OCI-LY7 (cell line): Measurements from ENCODE around the gene UBTD2.

Experiments used
- EZH2phosphoT487 ChIP-seq: fragments of 200-600 bp; sonication (generic); IDR thresholded peaks from 2 replicates; pipeline ENCODE4 v1.6.1; 2018; ENCODE audit warnings: low read depth, borderline replicate concordance, mild to moderate bottlenecking, mixed run types, antibody characterized with exemption, low read length, moderate library complexity, mixed read lengths
- TF ChIP-seq, protein P1 (sequence below): fragments of 200-600 bp; sonication (generic); conservative IDR thresholded peaks from 2 replicates; pipeline ENCODE4 v1.5.1; 2014; ENCODE audit warnings: mild to moderate bottlenecking, antibody characterized with exemption, low read length, moderate library complexity, mixed read lengths

DNA sequence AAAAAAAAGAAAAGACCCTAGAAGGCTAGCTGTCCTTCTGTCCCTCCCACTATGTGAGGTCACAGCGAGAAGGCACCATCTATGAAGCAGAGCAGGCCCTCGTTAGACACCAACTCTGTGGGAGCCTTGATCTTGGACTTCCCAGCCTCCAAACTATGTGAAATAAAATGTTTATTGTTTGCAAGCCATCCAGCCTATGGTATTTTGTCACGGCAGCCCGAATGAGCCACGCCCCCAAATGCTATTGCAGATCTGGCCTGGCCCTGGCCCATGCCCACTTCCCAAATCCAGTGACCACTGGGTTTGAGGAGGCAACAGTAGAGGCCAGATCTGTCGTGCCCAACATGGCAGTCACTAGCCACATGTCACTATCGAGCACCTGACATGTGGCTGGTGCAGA lies 106.4 kb downstream of the UBTD2 start:
- TF ChIP-seq, protein P1, sequence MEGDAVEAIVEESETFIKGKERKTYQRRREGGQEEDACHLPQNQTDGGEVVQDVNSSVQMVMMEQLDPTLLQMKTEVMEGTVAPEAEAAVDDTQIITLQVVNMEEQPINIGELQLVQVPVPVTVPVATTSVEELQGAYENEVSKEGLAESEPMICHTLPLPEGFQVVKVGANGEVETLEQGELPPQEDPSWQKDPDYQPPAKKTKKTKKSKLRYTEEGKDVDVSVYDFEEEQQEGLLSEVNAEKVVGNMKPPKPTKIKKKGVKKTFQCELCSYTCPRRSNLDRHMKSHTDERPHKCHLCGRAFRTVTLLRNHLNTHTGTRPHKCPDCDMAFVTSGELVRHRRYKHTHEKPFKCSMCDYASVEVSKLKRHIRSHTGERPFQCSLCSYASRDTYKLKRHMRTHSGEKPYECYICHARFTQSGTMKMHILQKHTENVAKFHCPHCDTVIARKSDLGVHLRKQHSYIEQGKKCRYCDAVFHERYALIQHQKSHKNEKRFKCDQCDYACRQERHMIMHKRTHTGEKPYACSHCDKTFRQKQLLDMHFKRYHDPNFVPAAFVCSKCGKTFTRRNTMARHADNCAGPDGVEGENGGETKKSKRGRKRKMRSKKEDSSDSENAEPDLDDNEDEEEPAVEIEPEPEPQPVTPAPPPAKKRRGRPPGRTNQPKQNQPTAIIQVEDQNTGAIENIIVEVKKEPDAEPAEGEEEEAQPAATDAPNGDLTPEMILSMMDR = no peak
- no peak for TF ChIP-seq EZH2phosphoT487
